HepG2 (cell line): Measurements from ENCODE around the gene HNRNPA2B1. TPM values are rescaled to one million over a fixed set of nuclear protein-coding genes. Genes with fewer than 3 reads are reported as not detected.

Source experiments
- BCL6 ChIP-seq: IDR thresholded peaks from 2 replicates; pipeline ENCODE4 v1.6.1; 2016; ENCODE audit warnings: missing genetic modification reagents, missing compliant biosample characterization
- HOXD1 ChIP-seq: sonication (generic); formaldehyde crosslinking; IDR thresholded peaks from 2 replicates; pipeline ENCODE4 v1.5.0; 2020; ENCODE audit warnings: missing genetic modification reagents
- NBN ChIP-seq: fragments of 450-650 bp; conservative IDR thresholded peaks from 2 replicates; pipeline ENCODE4 v1.6.1; 2017
- PHB2 ChIP-seq: fragments of 450-650 bp; IDR thresholded peaks from 2 replicates; pipeline ENCODE4 v1.6.1; 2018; ENCODE audit not compliant: partially characterized antibody
- RAD21 ChIP-seq: fragments of 450-650 bp; formaldehyde crosslinking; IDR thresholded peaks from 2 replicates; pipeline ENCODE4 v1.5.0; 2020; ENCODE audit warnings: mild to moderate bottlenecking
- ZNF331 ChIP-seq: sonication (generic); formaldehyde crosslinking; IDR thresholded peaks from 2 replicates; pipeline ENCODE4 v1.4.0; 2020; ENCODE audit warnings: missing genetic modification reagents
- ZNF652 ChIP-seq: IDR thresholded peaks from 2 replicates; pipeline ENCODE4 v1.6.1; 2016; ENCODE audit warnings: low read depth, borderline replicate concordance
- ZNF766 ChIP-seq: sonication (generic); formaldehyde crosslinking; IDR thresholded peaks from 2 replicates; pipeline ENCODE4 v1.5.0; 2020; ENCODE audit warnings: missing genetic modification reagents, borderline replicate concordance
- ZNF780A ChIP-seq: sonication (generic); formaldehyde crosslinking; IDR thresholded peaks from 2 replicates; pipeline ENCODE4 v1.8.0; 2022; ENCODE audit warnings: mild to moderate bottlenecking, missing genetic modification reagents, moderate library complexity
- polyA plus RNA-seq, 8 experiments: library from polyadenylated mRNA; depleted of rRNA in 3 of 8; stranded (reverse) in 7 of 8; unstranded in 1 of 8; fragments of >200 nt; fragmentation: Illumina TruSeq in 4 of 8; extraction: Trizol in 4 of 8; gene quantifications; 2 replicates each; pipeline versions ENCODE4 v1.2.1 to v1.2.3, GENCODE V29; 2011 to 2016; ENCODE audit warnings: low read depth in 4 of 8, missing spikeins in 1 of 8, mixed read lengths in 1 of 8; ENCODE audit not compliant: insufficient read depth in 1 of 8
- total RNA-seq, 5 experiments: library from RNA; depleted of rRNA; stranded (reverse); fragments of >200 nt; fragmentation: Illumina TruSeq; extraction: Trizol; gene quantifications; 2 replicates each; pipeline ENCODE4 v1.2.3, GENCODE V29; 2016; ENCODE audit warnings: low read depth in 1 of 5
- TF ChIP-seq, protein P1 (sequence below): sonication (generic); formaldehyde crosslinking; IDR thresholded peaks from 2 replicates; pipeline ENCODE4 v1.9.0; 2021; ENCODE audit warnings: missing genetic modification reagents, borderline replicate concordance
- TF ChIP-seq, protein P2 (sequence below): IDR thresholded peaks from 2 replicates; pipeline ENCODE4 v1.4.0; 2020; ENCODE audit warnings: mild to moderate bottlenecking, missing genetic modification reagents
- TF ChIP-seq, protein P3 (sequence below): sonication (generic); formaldehyde crosslinking; IDR thresholded peaks from 2 replicates; pipeline ENCODE4 v1.8.0; 2022; ENCODE audit warnings: low read depth, missing genetic modification reagents
- TF ChIP-seq, protein P4 (sequence below): sonication (generic); formaldehyde crosslinking; conservative IDR thresholded peaks from 2 replicates; pipeline ENCODE4 v1.4.0; 2020; ENCODE audit warnings: missing genetic modification reagents
- TF ChIP-seq, protein P5 (sequence below): sonication (generic); formaldehyde crosslinking; IDR thresholded peaks from 2 replicates; pipeline ENCODE4 v1.4.0; 2020; ENCODE audit warnings: mild to moderate bottlenecking, missing genetic modification reagents, borderline replicate concordance

The HNRNPA2B1 gene
- total and polyA plus RNA-seq, 2 of the 13 experiments (the other 11 are each of a cell fraction or from before 2014, with no cell fraction given), result 193 to 412 TPM

DNA sequence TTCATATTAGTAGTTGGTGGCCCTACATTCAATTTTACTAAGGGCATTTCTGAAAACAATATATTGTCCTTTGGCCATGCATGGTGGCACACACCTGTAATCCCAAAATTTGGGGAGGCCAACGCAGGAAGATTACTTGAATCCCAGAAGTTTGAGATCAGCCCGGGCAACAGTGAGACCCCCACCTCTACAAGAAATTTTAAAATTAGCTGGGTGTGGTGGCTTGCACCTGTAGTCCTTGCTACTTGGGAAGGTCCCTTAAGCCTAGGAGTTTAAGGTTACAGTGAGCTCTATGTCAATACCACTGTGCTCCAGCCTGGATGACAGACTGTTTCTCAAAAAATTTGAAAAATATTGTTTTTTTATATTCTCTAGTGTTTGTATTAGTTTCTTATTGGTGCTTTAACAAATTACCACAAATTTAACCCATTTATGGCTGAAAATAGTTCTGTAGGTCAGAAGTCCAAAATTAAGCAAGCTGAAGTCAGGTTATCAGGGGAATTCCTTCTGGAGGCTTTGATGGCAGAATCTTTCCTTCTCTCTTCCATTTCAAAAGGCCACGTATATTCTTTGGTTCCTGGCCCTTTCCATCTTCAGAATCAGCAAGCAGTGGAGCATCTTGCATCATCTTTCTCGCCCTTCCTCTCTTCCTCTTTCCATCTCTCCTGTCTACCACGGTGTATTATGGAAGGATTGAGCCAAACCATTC, 13.4 kb upstream of the HNRNPA2B1 start (continued):
- TF ChIP-seq, protein P1, sequence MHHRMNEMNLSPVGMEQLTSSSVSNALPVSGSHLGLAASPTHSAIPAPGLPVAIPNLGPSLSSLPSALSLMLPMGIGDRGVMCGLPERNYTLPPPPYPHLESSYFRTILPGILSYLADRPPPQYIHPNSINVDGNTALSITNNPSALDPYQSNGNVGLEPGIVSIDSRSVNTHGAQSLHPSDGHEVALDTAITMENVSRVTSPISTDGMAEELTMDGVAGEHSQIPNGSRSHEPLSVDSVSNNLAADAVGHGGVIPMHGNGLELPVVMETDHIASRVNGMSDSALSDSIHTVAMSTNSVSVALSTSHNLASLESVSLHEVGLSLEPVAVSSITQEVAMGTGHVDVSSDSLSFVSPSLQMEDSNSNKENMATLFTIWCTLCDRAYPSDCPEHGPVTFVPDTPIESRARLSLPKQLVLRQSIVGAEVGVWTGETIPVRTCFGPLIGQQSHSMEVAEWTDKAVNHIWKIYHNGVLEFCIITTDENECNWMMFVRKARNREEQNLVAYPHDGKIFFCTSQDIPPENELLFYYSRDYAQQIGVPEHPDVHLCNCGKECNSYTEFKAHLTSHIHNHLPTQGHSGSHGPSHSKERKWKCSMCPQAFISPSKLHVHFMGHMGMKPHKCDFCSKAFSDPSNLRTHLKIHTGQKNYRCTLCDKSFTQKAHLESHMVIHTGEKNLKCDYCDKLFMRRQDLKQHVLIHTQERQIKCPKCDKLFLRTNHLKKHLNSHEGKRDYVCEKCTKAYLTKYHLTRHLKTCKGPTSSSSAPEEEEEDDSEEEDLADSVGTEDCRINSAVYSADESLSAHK (CRISPR knock-in tag), result no peak
- no peak for TF ChIP-seq PHB2
- TF ChIP-seq RAD21 (CRISPR knock-in tag), result no peak
- peak; percentile 51; the same call in 1 of the 2 replicates for TF ChIP-seq ZNF652 (CRISPR knock-in tag)
- TF ChIP-seq, protein P2, sequence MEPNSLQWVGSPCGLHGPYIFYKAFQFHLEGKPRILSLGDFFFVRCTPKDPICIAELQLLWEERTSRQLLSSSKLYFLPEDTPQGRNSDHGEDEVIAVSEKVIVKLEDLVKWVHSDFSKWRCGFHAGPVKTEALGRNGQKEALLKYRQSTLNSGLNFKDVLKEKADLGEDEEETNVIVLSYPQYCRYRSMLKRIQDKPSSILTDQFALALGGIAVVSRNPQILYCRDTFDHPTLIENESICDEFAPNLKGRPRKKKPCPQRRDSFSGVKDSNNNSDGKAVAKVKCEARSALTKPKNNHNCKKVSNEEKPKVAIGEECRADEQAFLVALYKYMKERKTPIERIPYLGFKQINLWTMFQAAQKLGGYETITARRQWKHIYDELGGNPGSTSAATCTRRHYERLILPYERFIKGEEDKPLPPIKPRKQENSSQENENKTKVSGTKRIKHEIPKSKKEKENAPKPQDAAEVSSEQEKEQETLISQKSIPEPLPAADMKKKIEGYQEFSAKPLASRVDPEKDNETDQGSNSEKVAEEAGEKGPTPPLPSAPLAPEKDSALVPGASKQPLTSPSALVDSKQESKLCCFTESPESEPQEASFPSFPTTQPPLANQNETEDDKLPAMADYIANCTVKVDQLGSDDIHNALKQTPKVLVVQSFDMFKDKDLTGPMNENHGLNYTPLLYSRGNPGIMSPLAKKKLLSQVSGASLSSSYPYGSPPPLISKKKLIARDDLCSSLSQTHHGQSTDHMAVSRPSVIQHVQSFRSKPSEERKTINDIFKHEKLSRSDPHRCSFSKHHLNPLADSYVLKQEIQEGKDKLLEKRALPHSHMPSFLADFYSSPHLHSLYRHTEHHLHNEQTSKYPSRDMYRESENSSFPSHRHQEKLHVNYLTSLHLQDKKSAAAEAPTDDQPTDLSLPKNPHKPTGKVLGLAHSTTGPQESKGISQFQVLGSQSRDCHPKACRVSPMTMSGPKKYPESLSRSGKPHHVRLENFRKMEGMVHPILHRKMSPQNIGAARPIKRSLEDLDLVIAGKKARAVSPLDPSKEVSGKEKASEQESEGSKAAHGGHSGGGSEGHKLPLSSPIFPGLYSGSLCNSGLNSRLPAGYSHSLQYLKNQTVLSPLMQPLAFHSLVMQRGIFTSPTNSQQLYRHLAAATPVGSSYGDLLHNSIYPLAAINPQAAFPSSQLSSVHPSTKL (CRISPR knock-in tag), result no peak
- TF ChIP-seq, protein P3, sequence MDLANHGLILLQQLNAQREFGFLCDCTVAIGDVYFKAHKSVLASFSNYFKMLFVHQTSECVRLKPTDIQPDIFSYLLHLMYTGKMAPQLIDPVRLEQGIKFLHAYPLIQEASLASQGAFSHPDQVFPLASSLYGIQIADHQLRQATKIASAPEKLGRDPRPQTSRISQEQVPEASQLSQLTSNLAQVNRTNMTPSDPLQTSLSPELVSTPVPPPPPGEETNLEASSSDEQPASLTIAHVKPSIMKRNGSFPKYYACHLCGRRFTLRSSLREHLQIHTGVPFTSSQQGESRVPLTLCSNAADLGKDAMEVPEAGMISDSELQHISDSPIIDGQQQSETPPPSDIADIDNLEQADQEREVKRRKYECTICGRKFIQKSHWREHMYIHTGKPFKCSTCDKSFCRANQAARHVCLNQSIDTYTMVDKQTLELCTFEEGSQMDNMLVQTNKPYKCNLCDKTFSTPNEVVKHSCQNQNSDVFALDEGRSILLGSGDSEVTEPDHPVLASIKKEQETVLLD, result no peak
- no peak for TF ChIP-seq ZNF780A (CRISPR knock-in tag)
- no peak for TF ChIP-seq ZNF766 (CRISPR knock-in tag)
- TF ChIP-seq, protein P4, sequence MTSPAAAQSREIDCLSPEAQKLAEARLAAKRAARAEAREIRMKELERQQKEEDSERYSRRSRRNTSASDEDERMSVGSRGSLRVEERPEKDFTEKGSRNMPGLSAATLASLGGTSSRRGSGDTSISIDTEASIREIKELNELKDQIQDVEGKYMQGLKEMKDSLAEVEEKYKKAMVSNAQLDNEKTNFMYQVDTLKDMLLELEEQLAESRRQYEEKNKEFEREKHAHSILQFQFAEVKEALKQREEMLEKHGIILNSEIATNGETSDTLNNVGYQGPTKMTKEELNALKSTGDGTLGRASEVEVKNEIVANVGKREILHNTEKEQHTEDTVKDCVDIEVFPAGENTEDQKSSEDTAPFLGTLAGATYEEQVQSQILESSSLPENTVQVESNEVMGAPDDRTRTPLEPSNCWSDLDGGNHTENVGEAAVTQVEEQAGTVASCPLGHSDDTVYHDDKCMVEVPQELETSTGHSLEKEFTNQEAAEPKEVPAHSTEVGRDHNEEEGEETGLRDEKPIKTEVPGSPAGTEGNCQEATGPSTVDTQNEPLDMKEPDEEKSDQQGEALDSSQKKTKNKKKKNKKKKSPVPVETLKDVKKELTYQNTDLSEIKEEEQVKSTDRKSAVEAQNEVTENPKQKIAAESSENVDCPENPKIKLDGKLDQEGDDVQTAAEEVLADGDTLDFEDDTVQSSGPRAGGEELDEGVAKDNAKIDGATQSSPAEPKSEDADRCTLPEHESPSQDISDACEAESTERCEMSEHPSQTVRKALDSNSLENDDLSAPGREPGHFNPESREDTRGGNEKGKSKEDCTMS (CRISPR knock-in tag), result no peak
- TF ChIP-seq BCL6, result no peak
- TF ChIP-seq HOXD1, result no peak
- TF ChIP-seq ZNF331 (CRISPR knock-in tag), result no peak
- TF ChIP-seq, protein P5, sequence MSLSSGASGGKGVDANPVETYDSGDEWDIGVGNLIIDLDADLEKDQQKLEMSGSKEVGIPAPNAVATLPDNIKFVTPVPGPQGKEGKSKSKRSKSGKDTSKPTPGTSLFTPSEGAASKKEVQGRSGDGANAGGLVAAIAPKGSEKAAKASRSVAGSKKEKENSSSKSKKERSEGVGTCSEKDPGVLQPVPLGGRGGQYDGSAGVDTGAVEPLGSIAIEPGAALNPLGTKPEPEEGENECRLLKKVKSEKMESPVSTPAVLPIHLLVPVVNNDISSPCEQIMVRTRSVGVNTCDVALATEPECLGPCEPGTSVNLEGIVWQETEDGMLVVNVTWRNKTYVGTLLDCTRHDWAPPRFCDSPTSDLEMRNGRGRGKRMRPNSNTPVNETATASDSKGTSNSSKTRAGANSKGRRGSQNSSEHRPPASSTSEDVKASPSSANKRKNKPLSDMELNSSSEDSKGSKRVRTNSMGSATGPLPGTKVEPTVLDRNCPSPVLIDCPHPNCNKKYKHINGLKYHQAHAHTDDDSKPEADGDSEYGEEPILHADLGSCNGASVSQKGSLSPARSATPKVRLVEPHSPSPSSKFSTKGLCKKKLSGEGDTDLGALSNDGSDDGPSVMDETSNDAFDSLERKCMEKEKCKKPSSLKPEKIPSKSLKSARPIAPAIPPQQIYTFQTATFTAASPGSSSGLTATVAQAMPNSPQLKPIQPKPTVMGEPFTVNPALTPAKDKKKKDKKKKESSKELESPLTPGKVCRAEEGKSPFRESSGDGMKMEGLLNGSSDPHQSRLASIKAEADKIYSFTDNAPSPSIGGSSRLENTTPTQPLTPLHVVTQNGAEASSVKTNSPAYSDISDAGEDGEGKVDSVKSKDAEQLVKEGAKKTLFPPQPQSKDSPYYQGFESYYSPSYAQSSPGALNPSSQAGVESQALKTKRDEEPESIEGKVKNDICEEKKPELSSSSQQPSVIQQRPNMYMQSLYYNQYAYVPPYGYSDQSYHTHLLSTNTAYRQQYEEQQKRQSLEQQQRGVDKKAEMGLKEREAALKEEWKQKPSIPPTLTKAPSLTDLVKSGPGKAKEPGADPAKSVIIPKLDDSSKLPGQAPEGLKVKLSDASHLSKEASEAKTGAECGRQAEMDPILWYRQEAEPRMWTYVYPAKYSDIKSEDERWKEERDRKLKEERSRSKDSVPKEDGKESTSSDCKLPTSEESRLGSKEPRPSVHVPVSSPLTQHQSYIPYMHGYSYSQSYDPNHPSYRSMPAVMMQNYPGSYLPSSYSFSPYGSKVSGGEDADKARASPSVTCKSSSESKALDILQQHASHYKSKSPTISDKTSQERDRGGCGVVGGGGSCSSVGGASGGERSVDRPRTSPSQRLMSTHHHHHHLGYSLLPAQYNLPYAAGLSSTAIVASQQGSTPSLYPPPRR (CRISPR knock-in tag), result no peak
- no peak for TF ChIP-seq NBN
